GM23248 (cell line): ENCODE data around the gene PROM1.

Source experiments
- EZH2 ChIP-seq: fragments of 200-600 bp; sonication (generic); IDR thresholded peaks from 2 replicates; pipeline ENCODE4 v1.6.1; 2018; ENCODE audit warnings: antibody characterized with exemption, mild to moderate bottlenecking; ENCODE audit not compliant: insufficient read depth, poor library complexity, severe bottlenecking
- EZH2phosphoT487 ChIP-seq: fragments of 200-600 bp; sonication (generic); IDR thresholded peaks from 2 replicates; pipeline ENCODE4 v1.6.1; 2018; ENCODE audit warnings: antibody characterized with exemption, moderate library complexity, mild to moderate bottlenecking, low read depth; ENCODE audit not compliant: insufficient read depth

DNA sequence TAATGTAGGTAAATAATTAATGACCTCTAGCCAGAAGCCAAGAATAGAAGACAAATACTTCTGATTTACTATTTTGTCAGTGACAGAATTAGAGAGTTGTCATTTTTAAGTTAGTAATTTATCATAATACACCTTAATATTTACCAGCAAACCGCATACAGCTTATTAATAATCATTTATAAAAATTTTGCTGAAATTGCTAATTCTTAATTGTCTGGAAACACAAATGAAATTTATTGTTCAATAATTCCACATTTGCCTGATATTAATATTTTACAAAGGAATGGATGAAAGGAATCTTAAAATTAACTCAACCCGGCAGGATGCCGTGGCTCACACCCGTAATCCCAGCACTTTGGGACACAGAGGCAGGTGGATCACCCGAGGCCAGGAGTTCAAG lies 44.7 kb downstream of the PROM1 start:
- TF ChIP-seq EZH2phosphoT487: no peak
- TF ChIP-seq EZH2: no peak
